ENCODE results near the gene ZMYND11.

The ZMYND11 gene

GRCh38 chr10:95356-96115 lies 39.7 kb upstream of the ZMYND11 start:
- no peak overlapping the region for H3K4me3 ChIP-seq (ENCODE audit: insufficient read depth, low read depth, low read length, poor library complexity, severe bottlenecking)
- DNase-seq, result no peak
- no peaks in the 10 kb centered on the region for H3K4me1 ChIP-seq (ENCODE audit: control insufficient read depth, insufficient read depth, low read length, poor library complexity, severe bottlenecking)
- H3K36me3 ChIP-seq (ENCODE audit: control insufficient read depth, insufficient read depth, low read length), result no peaks in the 10 kb centered on the region
- no peaks in the 10 kb centered on the region for H3K27me3 ChIP-seq (replicated peaks; ENCODE audit: control insufficient read depth, insufficient read depth, low read length, poor library complexity, severe bottlenecking)
- H3K27ac ChIP-seq (ENCODE audit: insufficient read depth, low read length, poor library complexity, severe bottlenecking), result no peak overlapping the region
- peaks cover 7% of the 10 kb centered on the region for H3K9me3 ChIP-seq (ENCODE audit: control insufficient read depth, low read length)

GRCh38 chr10:96466-96865 lies 38.8 kb upstream of the ZMYND11 start:
- Histone ChIP-seq H3K27me3 (replicated peaks; ENCODE audit: control insufficient read depth, insufficient read depth, low read length, poor library complexity, severe bottlenecking) (no peaks in the 10 kb centered on the region), H3K36me3 (ENCODE audit: control insufficient read depth, insufficient read depth, low read length) (no peaks in the 10 kb centered on the region), H3K27ac (ENCODE audit: insufficient read depth, low read length, poor library complexity, severe bottlenecking) (no peak overlapping the region), H3K9me3 (ENCODE audit: control insufficient read depth, low read length) (peaks cover 7% of the 10 kb centered on the region), H3K4me3 (ENCODE audit: insufficient read depth, low read depth, low read length, poor library complexity, severe bottlenecking) (no peak overlapping the region), H3K4me1 (ENCODE audit: control insufficient read depth, insufficient read depth, low read length, poor library complexity, severe bottlenecking) (no peaks in the 10 kb centered on the region)
- no peak for DNase-seq

- no peaks in the 10 kb centered on the region for H3K4me1 ChIP-seq (ENCODE audit: control insufficient read depth, insufficient read depth, low read length, poor library complexity, severe bottlenecking)
- H3K27me3 ChIP-seq (replicated peaks; ENCODE audit: control insufficient read depth, insufficient read depth, low read length, poor library complexity, severe bottlenecking), result no peaks in the 10 kb centered on the region
- H3K27ac ChIP-seq (ENCODE audit: insufficient read depth, low read length, poor library complexity, severe bottlenecking), result no peak overlapping the region
- no peak for DNase-seq
- H3K4me3 ChIP-seq (ENCODE audit: insufficient read depth, low read depth, low read length, poor library complexity, severe bottlenecking), result no peak overlapping the region
- H3K36me3 ChIP-seq (ENCODE audit: control insufficient read depth, insufficient read depth, low read length), result no peaks in the 10 kb centered on the region
- H3K9me3 ChIP-seq (ENCODE audit: control insufficient read depth, low read length), result no peaks in the 10 kb centered on the region
These were observed 30.8 kb upstream of the ZMYND11 start for GRCh38 chr10:104416-104815.

GRCh38 chr10:104862-105565 lies 30.2 kb upstream of the ZMYND11 start:
- Histone ChIP-seq H3K9me3 (ENCODE audit: control insufficient read depth, low read length) (no peaks in the 10 kb centered on the region), H3K4me3 (ENCODE audit: insufficient read depth, low read depth, low read length, poor library complexity, severe bottlenecking) (no peak overlapping the region), H3K27me3 (replicated peaks; ENCODE audit: control insufficient read depth, insufficient read depth, low read length, poor library complexity, severe bottlenecking) (no peaks in the 10 kb centered on the region), H3K4me1 (ENCODE audit: control insufficient read depth, insufficient read depth, low read length, poor library complexity, severe bottlenecking) (no peaks in the 10 kb centered on the region), H3K27ac (ENCODE audit: insufficient read depth, low read length, poor library complexity, severe bottlenecking) (no peak overlapping the region), H3K36me3 (ENCODE audit: control insufficient read depth, insufficient read depth, low read length) (no peaks in the 10 kb centered on the region)
- no peak for DNase-seq

GRCh38 chr10:105806-106205 lies 29.4 kb upstream of the ZMYND11 start:
- Histone ChIP-seq H3K9me3 (ENCODE audit: control insufficient read depth, low read length) (no peaks in the 10 kb centered on the region), H3K4me3 (ENCODE audit: insufficient read depth, low read depth, low read length, poor library complexity, severe bottlenecking) (no peak overlapping the region), H3K36me3 (ENCODE audit: control insufficient read depth, insufficient read depth, low read length) (no peaks in the 10 kb centered on the region), H3K4me1 (ENCODE audit: control insufficient read depth, insufficient read depth, low read length, poor library complexity, severe bottlenecking) (no peaks in the 10 kb centered on the region), H3K27ac (ENCODE audit: insufficient read depth, low read length, poor library complexity, severe bottlenecking) (no peak overlapping the region), H3K27me3 (replicated peaks; ENCODE audit: control insufficient read depth, insufficient read depth, low read length, poor library complexity, severe bottlenecking) (no peaks in the 10 kb centered on the region)
- DNase-seq, result no peak

GRCh38 chr10:106740-107139 lies 28.5 kb upstream of the ZMYND11 start:
- Histone ChIP-seq H3K4me1 (ENCODE audit: control insufficient read depth, insufficient read depth, low read length, poor library complexity, severe bottlenecking) (no peaks in the 10 kb centered on the region), H3K27ac (ENCODE audit: insufficient read depth, low read length, poor library complexity, severe bottlenecking) (no peak overlapping the region), H3K9me3 (ENCODE audit: control insufficient read depth, low read length) (no peaks in the 10 kb centered on the region), H3K36me3 (ENCODE audit: control insufficient read depth, insufficient read depth, low read length) (no peaks in the 10 kb centered on the region), H3K27me3 (replicated peaks; ENCODE audit: control insufficient read depth, insufficient read depth, low read length, poor library complexity, severe bottlenecking) (no peaks in the 10 kb centered on the region), H3K4me3 (ENCODE audit: insufficient read depth, low read depth, low read length, poor library complexity, severe bottlenecking) (no peak overlapping the region)
- no peak for DNase-seq

- no peaks in the 10 kb centered on the region for H3K4me1 ChIP-seq (ENCODE audit: control insufficient read depth, insufficient read depth, low read length, poor library complexity, severe bottlenecking)
- H3K36me3 ChIP-seq (ENCODE audit: control insufficient read depth, insufficient read depth, low read length), result no peaks in the 10 kb centered on the region
- no peaks in the 10 kb centered on the region for H3K9me3 ChIP-seq (ENCODE audit: control insufficient read depth, low read length)
- DNase-seq, result no peak
- H3K27me3 ChIP-seq (replicated peaks; ENCODE audit: control insufficient read depth, insufficient read depth, low read length, poor library complexity, severe bottlenecking), result no peaks in the 10 kb centered on the region
- H3K4me3 ChIP-seq (ENCODE audit: insufficient read depth, low read depth, low read length, poor library complexity, severe bottlenecking), result no peak overlapping the region
- no peak overlapping the region for H3K27ac ChIP-seq (ENCODE audit: insufficient read depth, low read length, poor library complexity, severe bottlenecking)
These were observed 23.0 kb upstream of the ZMYND11 start for GRCh38 chr10:112246-112645.

GRCh38 chr10:124874-125273 lies 10.4 kb upstream of the ZMYND11 start:
- Histone ChIP-seq H3K36me3 (ENCODE audit: control insufficient read depth, insufficient read depth, low read length) (no peaks in the 10 kb centered on the region), H3K4me1 (ENCODE audit: control insufficient read depth, insufficient read depth, low read length, poor library complexity, severe bottlenecking) (no peaks in the 10 kb centered on the region), H3K27ac (ENCODE audit: insufficient read depth, low read length, poor library complexity, severe bottlenecking) (no peak overlapping the region), H3K4me3 (ENCODE audit: insufficient read depth, low read depth, low read length, poor library complexity, severe bottlenecking) (no peak overlapping the region), H3K9me3 (ENCODE audit: control insufficient read depth, low read length) (no peaks in the 10 kb centered on the region), H3K27me3 (replicated peaks; ENCODE audit: control insufficient read depth, insufficient read depth, low read length, poor library complexity, severe bottlenecking) (no peaks in the 10 kb centered on the region)
- no peak for DNase-seq

- Histone ChIP-seq H3K4me1 (ENCODE audit: control insufficient read depth, insufficient read depth, low read length, poor library complexity, severe bottlenecking) (no peaks in the 10 kb centered on the region), H3K27me3 (replicated peaks; ENCODE audit: control insufficient read depth, insufficient read depth, low read length, poor library complexity, severe bottlenecking) (no peaks in the 10 kb centered on the region), H3K9me3 (ENCODE audit: control insufficient read depth, low read length) (no peaks in the 10 kb centered on the region), H3K4me3 (ENCODE audit: insufficient read depth, low read depth, low read length, poor library complexity, severe bottlenecking) (peak overlapping the region; percentile 74), H3K27ac (ENCODE audit: insufficient read depth, low read length, poor library complexity, severe bottlenecking) (peak overlapping the region; percentile 43), H3K36me3 (ENCODE audit: control insufficient read depth, insufficient read depth, low read length) (no peaks in the 10 kb centered on the region)
- no peak for DNase-seq
These were observed 7.4 kb upstream of the ZMYND11 start for GRCh38 chr10:127612-128432.

- peaks cover 7% of the 10 kb centered on the region for H3K4me1 ChIP-seq (ENCODE audit: control insufficient read depth, insufficient read depth, low read length, poor library complexity, severe bottlenecking)
- no peak overlapping the region for H3K27ac ChIP-seq (ENCODE audit: insufficient read depth, low read length, poor library complexity, severe bottlenecking)
- no peaks in the 10 kb centered on the region for H3K9me3 ChIP-seq (ENCODE audit: control insufficient read depth, low read length)
- H3K36me3 ChIP-seq (ENCODE audit: control insufficient read depth, insufficient read depth, low read length), result no peaks in the 10 kb centered on the region
- no peaks in the 10 kb centered on the region for H3K27me3 ChIP-seq (replicated peaks; ENCODE audit: control insufficient read depth, insufficient read depth, low read length, poor library complexity, severe bottlenecking)
- no peak for DNase-seq
- no peak overlapping the region for H3K4me3 ChIP-seq (ENCODE audit: insufficient read depth, low read depth, low read length, poor library complexity, severe bottlenecking)
These were observed 5.4 kb upstream of the ZMYND11 start for GRCh38 chr10:129810-130209.

Data from effector memory CD4-positive, alpha-beta T cell (primary cell).